Heart left ventricle (tissue), 13 donors: Measurements from ENCODE around the gene GPR89A.
"Not testable (repeated sequence)": the region's sequence is repeated elsewhere in the genome, so short reads cannot be mapped to it uniquely, and the experiment has no call there.

Experiments
- POLR2A ChIP-seq, 2 donors: fragments of 450-650 bp; IDR thresholded peaks; one replicate each; pipeline ENCODE4 v1.6.1; 2017; ENCODE audit warnings: antibody characterized with exemption in 2 of 2, mild to moderate bottlenecking in 2 of 2, moderate library complexity in 2 of 2
- TF ChIP-seq, protein P1 (sequence below), 12 donors: fragments of 200-600 bp; sonication (generic) in 4 of 12; IDR thresholded peaks; one replicate each; pipeline versions ENCODE4 v1.5.0 to v1.8.0; 2018 to 2022; ENCODE audit warnings: antibody characterized with exemption in 12 of 12, mild to moderate bottlenecking in 5 of 12
- donor health status: ischemic (EF 13 %, LVEDD 7.1; RV severe dilation, severe dysfunction).
- donor health status: DM: no; HTN: yes; CAD: no.
- donor health status: DM: no; HTN: no; CAD: no.
- donor health status: ischemic (EF 25% LVEDD 6.9; RV normal size, moderate dysfunction).
- donor health status: ischemic (EF 25% LVEDD 5.7; RV mildly dilated, moderate dysfunction).
- donor health status: ischemic (EF 35%, LVEDD 5.7; RV mildly dilated, moderate dysfunction).
- donor health status: nonischemic (EF 11% LVEDD 7.7; RV severe dilation, severe dysfunction).
- donor health status: DM: yes; HTN: yes; CAD: no.
- donor health status: PGD.
- donor health status: ischemic (EF 29% LVEDD 5.4; RV normal size, mild dysfunction).
- donor health status: nonischemic (EF 23%, LVEDD 6.1; RV moderate dilation, normal function).

DNA sequence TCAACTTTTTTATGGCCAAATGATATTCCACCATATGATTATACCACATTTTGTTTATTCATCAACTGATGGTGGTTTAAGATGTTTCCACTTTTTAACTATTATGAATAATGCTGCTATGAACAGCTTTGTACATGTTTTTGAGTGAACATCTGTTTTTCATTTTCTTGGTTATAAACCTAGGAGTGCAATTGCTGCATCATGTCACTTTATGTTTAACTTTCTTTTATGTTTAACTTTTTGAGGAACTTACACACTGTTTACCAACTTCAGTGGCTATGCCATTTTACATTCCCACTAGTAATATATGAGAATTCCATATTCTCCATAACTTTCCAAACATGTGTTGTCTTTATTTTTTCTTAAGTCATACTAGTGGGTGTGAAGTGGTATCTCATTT lies 12.4 kb upstream of the GPR89A start:
- not testable (repeated sequence) for TF ChIP-seq POLR2A (IDR thresholded peaks at IDR 0.05)
- TF ChIP-seq, protein P1, sequence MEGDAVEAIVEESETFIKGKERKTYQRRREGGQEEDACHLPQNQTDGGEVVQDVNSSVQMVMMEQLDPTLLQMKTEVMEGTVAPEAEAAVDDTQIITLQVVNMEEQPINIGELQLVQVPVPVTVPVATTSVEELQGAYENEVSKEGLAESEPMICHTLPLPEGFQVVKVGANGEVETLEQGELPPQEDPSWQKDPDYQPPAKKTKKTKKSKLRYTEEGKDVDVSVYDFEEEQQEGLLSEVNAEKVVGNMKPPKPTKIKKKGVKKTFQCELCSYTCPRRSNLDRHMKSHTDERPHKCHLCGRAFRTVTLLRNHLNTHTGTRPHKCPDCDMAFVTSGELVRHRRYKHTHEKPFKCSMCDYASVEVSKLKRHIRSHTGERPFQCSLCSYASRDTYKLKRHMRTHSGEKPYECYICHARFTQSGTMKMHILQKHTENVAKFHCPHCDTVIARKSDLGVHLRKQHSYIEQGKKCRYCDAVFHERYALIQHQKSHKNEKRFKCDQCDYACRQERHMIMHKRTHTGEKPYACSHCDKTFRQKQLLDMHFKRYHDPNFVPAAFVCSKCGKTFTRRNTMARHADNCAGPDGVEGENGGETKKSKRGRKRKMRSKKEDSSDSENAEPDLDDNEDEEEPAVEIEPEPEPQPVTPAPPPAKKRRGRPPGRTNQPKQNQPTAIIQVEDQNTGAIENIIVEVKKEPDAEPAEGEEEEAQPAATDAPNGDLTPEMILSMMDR (IDR thresholded peaks at IDR 0.05) = not testable (repeated sequence)
